Activated naive CD8-positive, alpha-beta T cell treated with anti-CD3 and anti-CD28 coated beads, Interleukin-2, amount 50 U/mL, for 16 hours (primary cell): Measurements from ENCODE around the gene GUCY2C.

Experiments
- DNase-seq: peaks from one replicate; pipeline ENCODE4 v3.0.0-alpha.2; 2020; ENCODE audit warnings: low read depth, low spot score

The GUCY2C gene

GRCh38 chr12:14571779-14572178 lies 124.6 kb downstream of the GUCY2C start:
- no peak for DNase-seq

GRCh38 chr12:14570231-14570630 lies 126.2 kb downstream of the GUCY2C start:
- DNase-seq: no peak

- no peak for DNase-seq
These were observed 128.8 kb downstream of the GUCY2C start, which contains the start of gene PLBD1 for GRCh38 chr12:14567351-14568162. Gene PLBD1 (minus strand): TSS chr12:14567883. CDS start chr12:14567696, 187 bp downstream.

- DNase-seq: no peak
These were observed 132.0 kb downstream of the GUCY2C start for GRCh38 chr12:14564336-14564959.

GRCh38 chr12:14563046-14563445 lies 133.4 kb downstream of the GUCY2C start:
- DNase-seq: no peak
